ENCODE measurements around the gene RGS19.
"Not testable (repeated sequence)": the region's sequence is repeated elsewhere in the genome, so short reads cannot be mapped to it uniquely, and the experiment has no call there.

Gene RGS19

GRCh38 chr20:64079273-64080012, at the start of gene RGS19:
Gene RGS19, minus strand, starts transcription at chr20:64079518. Its CDS starts 2,632 bp downstream, at chr20:64076886.
- peak within 1 kb of the TSS; percentile 63 for H3K4me3 ChIP-seq (ENCODE audit: low read depth, low read length)
- TF ChIP-seq CTCF (IDR thresholded peaks at IDR 0.05; ENCODE audit: low read depth, low read length), result no peak
- in situ Hi-C loops (cut with HindIII; ENCODE audit: low sequenced_read_pairs), result no loop called here
- peak; percentile 46 for DNase-seq (ENCODE audit: low read depth, low spot score)

- DNase-seq (ENCODE audit: low read depth, low spot score); H3K4me3 ChIP-seq (ENCODE audit: low read depth, low read length); in situ Hi-C loops (cut with HindIII; ENCODE audit: low sequenced_read_pairs): not testable (repeated sequence)
These were observed 44.2 kb upstream of the RGS19 start for GRCh38 chr20:64123517-64123916.

- DNase-seq (ENCODE audit: low read depth, low spot score); in situ Hi-C loops (cut with HindIII; ENCODE audit: low sequenced_read_pairs); H3K4me3 ChIP-seq (ENCODE audit: low read depth, low read length): not testable (repeated sequence)
These were observed 43.6 kb upstream of the RGS19 start for GRCh38 chr20:64122927-64123326.

GRCh38 chr20:64121586-64121985, 42.3 kb upstream of the RGS19 start:
- H3K4me3 ChIP-seq (ENCODE audit: low read depth, low read length), result no peak overlapping the region
- DNase-seq (ENCODE audit: low read depth, low spot score), result no peak
- TF ChIP-seq CTCF (IDR thresholded peaks at IDR 0.05; ENCODE audit: low read depth, low read length), result no peak
- in situ Hi-C loops (cut with HindIII; ENCODE audit: low sequenced_read_pairs), result no loop called here

- H3K4me3 ChIP-seq (ENCODE audit: low read depth, low read length), result no peak overlapping the region
- in situ Hi-C loops (cut with HindIII; ENCODE audit: low sequenced_read_pairs), result no loop called here
- no peak for TF ChIP-seq CTCF (IDR thresholded peaks at IDR 0.05; ENCODE audit: low read depth, low read length)
These were observed 40.5 kb upstream of the RGS19 start for GRCh38 chr20:64119681-64120341.

GRCh38 chr20:64119301-64119680, 40.0 kb upstream of the RGS19 start:
- in situ Hi-C loops (cut with HindIII; ENCODE audit: low sequenced_read_pairs), result no loop called here
- H3K4me3 ChIP-seq (ENCODE audit: low read depth, low read length), result no peak overlapping the region
- DNase-seq (ENCODE audit: low read depth, low spot score), result no peak
- TF ChIP-seq CTCF (IDR thresholded peaks at IDR 0.05; ENCODE audit: low read depth, low read length), result no peak

More at GRCh38 chr20:64119681-64120341, 40.5 kb upstream of the RGS19 start:
- DNase-seq (ENCODE audit: low read depth, low spot score), result no peak

GRCh38 chr20:64117432-64117777, 38.1 kb upstream of the RGS19 start:
- in situ Hi-C loops (cut with HindIII; ENCODE audit: low sequenced_read_pairs); H3K4me3 ChIP-seq (ENCODE audit: low read depth, low read length); DNase-seq (ENCODE audit: low read depth, low spot score): not testable (repeated sequence)

GRCh38 chr20:64116541-64117431, 37.5 kb upstream of the RGS19 start:
- no peak overlapping the region for H3K4me3 ChIP-seq (ENCODE audit: low read depth, low read length)
- no peak for DNase-seq (ENCODE audit: low read depth, low spot score)
- no peak for TF ChIP-seq CTCF (IDR thresholded peaks at IDR 0.05; ENCODE audit: low read depth, low read length)
- in situ Hi-C loops (cut with HindIII; ENCODE audit: low sequenced_read_pairs), result no loop called here
